ENCODE measurements around the gene CTAGE1.

DNA sequence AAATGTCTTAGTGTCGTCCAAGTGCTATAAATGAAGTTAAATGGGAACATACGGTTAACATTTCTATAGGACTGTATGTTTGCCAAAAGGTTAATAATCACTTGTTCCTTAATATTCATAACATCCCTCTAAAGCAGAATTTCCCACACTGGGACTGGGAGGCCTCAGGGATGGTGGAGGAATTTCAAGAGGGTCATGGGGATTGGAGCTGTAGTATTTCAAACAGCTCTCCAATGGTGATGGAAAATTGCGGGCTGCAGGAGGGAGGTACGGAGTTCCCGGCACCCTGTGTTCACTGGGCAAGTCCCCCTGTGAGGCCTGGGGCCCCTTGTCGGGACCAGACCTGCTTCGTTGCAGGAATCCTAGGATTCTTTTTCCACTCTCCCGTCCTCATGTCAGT, 39.8 kb upstream of the CTAGE1 start:
- TF ChIP-seq, protein P1, sequence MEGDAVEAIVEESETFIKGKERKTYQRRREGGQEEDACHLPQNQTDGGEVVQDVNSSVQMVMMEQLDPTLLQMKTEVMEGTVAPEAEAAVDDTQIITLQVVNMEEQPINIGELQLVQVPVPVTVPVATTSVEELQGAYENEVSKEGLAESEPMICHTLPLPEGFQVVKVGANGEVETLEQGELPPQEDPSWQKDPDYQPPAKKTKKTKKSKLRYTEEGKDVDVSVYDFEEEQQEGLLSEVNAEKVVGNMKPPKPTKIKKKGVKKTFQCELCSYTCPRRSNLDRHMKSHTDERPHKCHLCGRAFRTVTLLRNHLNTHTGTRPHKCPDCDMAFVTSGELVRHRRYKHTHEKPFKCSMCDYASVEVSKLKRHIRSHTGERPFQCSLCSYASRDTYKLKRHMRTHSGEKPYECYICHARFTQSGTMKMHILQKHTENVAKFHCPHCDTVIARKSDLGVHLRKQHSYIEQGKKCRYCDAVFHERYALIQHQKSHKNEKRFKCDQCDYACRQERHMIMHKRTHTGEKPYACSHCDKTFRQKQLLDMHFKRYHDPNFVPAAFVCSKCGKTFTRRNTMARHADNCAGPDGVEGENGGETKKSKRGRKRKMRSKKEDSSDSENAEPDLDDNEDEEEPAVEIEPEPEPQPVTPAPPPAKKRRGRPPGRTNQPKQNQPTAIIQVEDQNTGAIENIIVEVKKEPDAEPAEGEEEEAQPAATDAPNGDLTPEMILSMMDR (IDR thresholded peaks at IDR 0.05) = no peak
- TF ChIP-seq EZH2phosphoT487 (IDR thresholded peaks at IDR 0.05) = no peak
- no peak for TF ChIP-seq EZH2 (IDR thresholded peaks at IDR 0.05)
